Measurements from ENCODE around the gene PPP3R1. TPM values are rescaled to one million over a fixed set of nuclear protein-coding genes. Genes with fewer than 3 reads are reported as not detected.

Gene PPP3R1
- total and polyA plus RNA-seq, 2 of the 8 experiments (the other 6 are each of a cell fraction or from before 2014, with no cell fraction given), result 9.3 to 85.1 TPM

DNA sequence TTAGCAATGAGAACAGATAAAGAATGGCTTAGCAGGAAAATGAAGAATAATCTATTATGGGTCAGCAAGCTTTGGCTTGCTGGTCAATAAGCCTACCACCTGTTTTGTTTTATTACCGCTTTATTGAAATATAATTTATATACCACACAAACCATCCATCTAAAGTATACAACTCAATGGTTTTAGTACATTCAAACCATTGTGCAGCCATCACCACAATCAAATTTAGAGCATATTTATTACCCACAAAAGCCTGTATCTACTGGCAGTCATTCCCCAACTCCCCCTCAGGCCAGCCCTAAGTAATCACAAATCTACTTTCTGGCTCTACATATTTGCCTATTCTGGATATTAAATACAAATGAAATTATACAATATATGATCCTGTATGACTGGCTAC is 17.2 kb downstream of the PPP3R1 start:
- 82% methylated on average over 1 of the region's 1 CpG; no CpG with 5 or more reads in 1 of the 2 experiments for WGBS, 2 experiments (ENCODE audit: extremely low coverage in 1 of 2, insufficient coverage in 1 of 2, insufficient read length in 1 of 2, insufficient replicate concordance in 2 of 2, low coverage in 1 of 2, low lambda C conversion rate in 2 of 2, missing lambda C conversion rate in 1 of 2)
- ChIA-PET CTCF (ENCODE audit: partially characterized antibody) (interaction anchor here (0.8 to 1.2 kb wide), 2 partner anchors 9 to 15 kb away, joined by 3 to 4 read pairs; no protein-coding TSS in a partner anchor), POLR2A (ENCODE audit: partially characterized antibody) (interaction anchor here (1.1 to 2.1 kb wide), 2 partner anchors 15 to 16 kb away, joined by 3 to 5 read pairs; no protein-coding TSS in a partner anchor)
- Histone ChIP-seq H3K4ac (replicated peaks; ENCODE audit: insufficient read length, low read depth, low read length) (no peak overlapping the region), H3K79me2 (ENCODE audit: control insufficient read depth in 1 of 2, insufficient read depth in 2 of 2, low read length in 2 of 2) (peaks cover 33 to 98% of the 10 kb centered on the region in 2 experiments), H3K4me3 (ENCODE audit: extremely low read depth in 1 of 4, insufficient read depth in 2 of 4, low read depth in 3 of 4, low read length in 4 of 4) (no peak overlapping the region), H3K23me2 (ENCODE audit: low read depth, low read length) (no peaks in the 10 kb centered on the region; the same call in 1 of the 2 replicates), H2AK5ac (ENCODE audit: low read depth, low read length) (no peak overlapping the region), H3K27ac (ENCODE audit: low read depth, low read length) (no peak overlapping the region), H2BK12ac (ENCODE audit: low read depth, low read length) (no peak overlapping the region), H3K56ac (replicated peaks; ENCODE audit: insufficient read length, low read depth, low read length) (no peak overlapping the region), H2BK5ac (ENCODE audit: low read depth, low read length) (no peak overlapping the region), H3K23ac (ENCODE audit: insufficient read length) (no peak overlapping the region), H2BK120ac (replicated peaks; ENCODE audit: low read depth, low read length) (no peak overlapping the region), H3K4me1 (replicated peaks in 1 of 4; ENCODE audit: control insufficient read depth in 3 of 4, insufficient read depth in 4 of 4, low read length in 3 of 4) (peaks cover 0 to 10% (median 4%) of the 10 kb centered on the region in 4 experiments; a peak in 1 of 7 replicates), H4K20me1 (replicated peaks in 1 of 2; ENCODE audit: control insufficient read depth in 1 of 2, insufficient read depth in 2 of 2, low read length in 2 of 2) (peaks cover 18 to 21% of the 10 kb centered on the region in 2 experiments), H4K91ac (replicated peaks; ENCODE audit: insufficient read length, low read length) (no peak overlapping the region), H3K9ac (replicated peaks in 1 of 4; ENCODE audit: extremely low read depth in 1 of 4, low read depth in 3 of 4, low read length in 3 of 4) (no peak overlapping the region), H2BK15ac (ENCODE audit: low read length) (no peak overlapping the region), H3K9me3 (ENCODE audit: insufficient read depth in 2 of 2, low read depth in 1 of 2, low read length in 1 of 2) (no peaks in the 10 kb centered on the region), H3K79me1 (ENCODE audit: low read depth, low read length) (no peaks in the 10 kb centered on the region), H3K4me2 (ENCODE audit: insufficient read depth in 1 of 2, low read depth in 2 of 2, low read length in 2 of 2) (no peak overlapping the region), H3K36me3 (ENCODE audit: control insufficient read depth in 2 of 4, insufficient read depth in 4 of 4, low read length in 3 of 4) (no peaks in the 10 kb centered on the region; a peak in 1 of 8 replicates), H3K27me3 (replicated peaks in 1 of 4; ENCODE audit: control insufficient read depth in 3 of 4, extremely low read depth in 1 of 4, insufficient read depth in 3 of 4, low read length in 3 of 4) (no peaks in the 10 kb centered on the region), H2BK20ac (ENCODE audit: low read length) (no peak overlapping the region), H3K14ac (ENCODE audit: insufficient read length) (no peak overlapping the region), H2AFZ (ENCODE audit: low read length) (no peak overlapping the region), H4K8ac (ENCODE audit: extremely low read depth, insufficient read depth, low read length) (no peak overlapping the region), H3K18ac (ENCODE audit: extremely low read depth, low read length) (no peak overlapping the region), H4K5ac (ENCODE audit: insufficient read length, low read depth, low read length) (no peak overlapping the region)
- DNase-seq (ENCODE audit: low read depth in 1 of 2, low spot score in 2 of 2) (no peak), FAIRE-seq (no peak)
- no peak for TF ChIP-seq CREB1 (IDR thresholded peaks at IDR 0.05)
- no peak for TF ChIP-seq TEAD4 (IDR thresholded peaks at IDR 0.05; ENCODE audit: low read depth, low read length)
- no peak for TF ChIP-seq ATF3 (IDR thresholded peaks at IDR 0.05; ENCODE audit: insufficient read depth, low read depth, low read length)
- TF ChIP-seq ASH2L (IDR thresholded peaks at IDR 0.05; ENCODE audit: low read length), result no peak
- TF ChIP-seq BACH1 (IDR thresholded peaks at IDR 0.05; ENCODE audit: low read length), result no peak
- no peak for TF ChIP-seq ZNF274 (IDR thresholded peaks at IDR 0.05; ENCODE audit: borderline replicate concordance, extremely low read depth, low read length)
- TF ChIP-seq, protein P1, sequence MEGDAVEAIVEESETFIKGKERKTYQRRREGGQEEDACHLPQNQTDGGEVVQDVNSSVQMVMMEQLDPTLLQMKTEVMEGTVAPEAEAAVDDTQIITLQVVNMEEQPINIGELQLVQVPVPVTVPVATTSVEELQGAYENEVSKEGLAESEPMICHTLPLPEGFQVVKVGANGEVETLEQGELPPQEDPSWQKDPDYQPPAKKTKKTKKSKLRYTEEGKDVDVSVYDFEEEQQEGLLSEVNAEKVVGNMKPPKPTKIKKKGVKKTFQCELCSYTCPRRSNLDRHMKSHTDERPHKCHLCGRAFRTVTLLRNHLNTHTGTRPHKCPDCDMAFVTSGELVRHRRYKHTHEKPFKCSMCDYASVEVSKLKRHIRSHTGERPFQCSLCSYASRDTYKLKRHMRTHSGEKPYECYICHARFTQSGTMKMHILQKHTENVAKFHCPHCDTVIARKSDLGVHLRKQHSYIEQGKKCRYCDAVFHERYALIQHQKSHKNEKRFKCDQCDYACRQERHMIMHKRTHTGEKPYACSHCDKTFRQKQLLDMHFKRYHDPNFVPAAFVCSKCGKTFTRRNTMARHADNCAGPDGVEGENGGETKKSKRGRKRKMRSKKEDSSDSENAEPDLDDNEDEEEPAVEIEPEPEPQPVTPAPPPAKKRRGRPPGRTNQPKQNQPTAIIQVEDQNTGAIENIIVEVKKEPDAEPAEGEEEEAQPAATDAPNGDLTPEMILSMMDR (IDR thresholded peaks at IDR 0.05; ENCODE audit: control extremely low read depth in 1 of 3, insufficient read depth in 1 of 3, low read depth in 1 of 3, low read length in 3 of 3), result no peak
- TF ChIP-seq KDM4A (IDR thresholded peaks at IDR 0.05; ENCODE audit: low read depth, low read length, severe bottlenecking), result no peak
- no peak for TF ChIP-seq KDM5A (IDR thresholded peaks at IDR 0.05; ENCODE audit: low read length)
- TF ChIP-seq SAP30 (IDR thresholded peaks at IDR 0.05; ENCODE audit: insufficient read depth, insufficient replicate concordance, low read length), result no peak
- TF ChIP-seq GTF2F1 (IDR thresholded peaks at IDR 0.05; ENCODE audit: borderline replicate concordance, low read depth, low read length), result no peak

Measured in H1 (cell line).